Dermis blood vessel endothelial cell (primary cell): Measurements from ENCODE around the gene CEP120. TPM values are rescaled to one million over a fixed set of nuclear protein-coding genes. Genes with fewer than 3 reads are reported as not detected.

Experiments used
- DNase-seq: peaks from one replicate; pipeline ENCODE4 v3.0.0; 2010
- total RNA-seq: library from RNA; depleted of rRNA; stranded (reverse); fragments of >200 nt; gene quantifications from 2 replicates; pipeline ENCODE4 v1.2.3, GENCODE V29; 2014

CEP120 gene
- total RNA-seq, 1 donor from 2014 or later: 17.9 TPM

DNA sequence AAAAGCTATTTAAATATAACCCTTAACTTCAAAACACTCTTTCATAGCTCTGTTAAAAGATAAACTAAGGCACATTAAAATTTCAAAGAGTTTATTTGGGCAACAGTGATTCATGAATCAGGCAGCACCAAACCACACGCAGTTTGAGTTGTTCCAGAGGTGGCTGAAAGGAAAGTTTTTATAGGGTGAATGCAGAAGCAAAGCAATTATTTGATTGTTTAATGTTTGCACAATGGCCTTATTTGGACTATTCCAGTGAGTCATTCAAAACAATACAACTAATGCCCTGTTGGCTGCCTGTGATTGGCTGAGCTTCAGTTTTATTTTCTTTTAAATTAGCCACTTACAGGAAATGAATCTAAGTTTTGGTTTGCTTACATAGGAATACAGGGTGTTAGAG lies 125.3 kb downstream of the CEP120 start:
- peak; percentile 1 for DNase-seq

DNA sequence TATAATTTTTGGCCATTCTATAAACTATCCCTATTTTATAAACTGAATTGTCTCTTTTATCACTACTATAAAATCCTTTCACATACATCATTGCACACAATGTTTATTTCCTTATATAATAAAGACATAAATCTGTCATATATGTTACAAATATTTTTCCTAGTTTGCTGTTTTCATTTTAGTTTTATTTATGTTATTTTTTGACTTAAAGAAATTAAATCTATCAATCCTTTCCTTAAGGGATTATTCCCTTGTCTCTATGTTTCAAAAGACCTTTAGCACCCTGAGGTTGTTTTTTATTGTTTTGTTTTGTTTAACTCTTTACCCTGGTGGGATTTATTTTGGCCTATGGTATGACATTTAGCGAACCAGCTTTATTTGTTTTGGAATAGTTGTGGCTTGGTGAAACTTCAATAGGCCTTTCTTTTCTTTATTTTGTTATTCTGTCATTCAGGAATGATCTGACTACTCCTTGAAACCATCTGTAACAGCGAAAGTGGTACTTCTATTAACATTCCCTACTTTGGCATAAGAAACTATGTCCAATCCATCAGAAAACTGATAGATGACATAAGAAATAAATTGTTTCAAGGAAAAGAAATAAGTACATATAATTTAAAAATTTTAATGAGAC lies 125.9 kb downstream of the CEP120 start:
- DNase-seq: no peak

Other genes with a start within 250 kb of the CEP120 start
- gene CSNK1G3, start 88.8 kb upstream of the CEP120 start, total RNA-seq: 66.0 and 66.1 TPM in 2 replicates